HK-2 (cell line): ENCODE measurements around the gene SLC17A9.

Source experiments
- DNase-seq: peaks from one replicate; pipeline ENCODE4 v3.0.0-alpha.2; 2018; ENCODE audit not compliant: unreplicated experiment

Gene SLC17A9, protein sequence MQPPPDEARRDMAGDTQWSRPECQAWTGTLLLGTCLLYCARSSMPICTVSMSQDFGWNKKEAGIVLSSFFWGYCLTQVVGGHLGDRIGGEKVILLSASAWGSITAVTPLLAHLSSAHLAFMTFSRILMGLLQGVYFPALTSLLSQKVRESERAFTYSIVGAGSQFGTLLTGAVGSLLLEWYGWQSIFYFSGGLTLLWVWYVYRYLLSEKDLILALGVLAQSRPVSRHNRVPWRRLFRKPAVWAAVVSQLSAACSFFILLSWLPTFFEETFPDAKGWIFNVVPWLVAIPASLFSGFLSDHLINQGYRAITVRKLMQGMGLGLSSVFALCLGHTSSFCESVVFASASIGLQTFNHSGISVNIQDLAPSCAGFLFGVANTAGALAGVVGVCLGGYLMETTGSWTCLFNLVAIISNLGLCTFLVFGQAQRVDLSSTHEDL

DNA sequence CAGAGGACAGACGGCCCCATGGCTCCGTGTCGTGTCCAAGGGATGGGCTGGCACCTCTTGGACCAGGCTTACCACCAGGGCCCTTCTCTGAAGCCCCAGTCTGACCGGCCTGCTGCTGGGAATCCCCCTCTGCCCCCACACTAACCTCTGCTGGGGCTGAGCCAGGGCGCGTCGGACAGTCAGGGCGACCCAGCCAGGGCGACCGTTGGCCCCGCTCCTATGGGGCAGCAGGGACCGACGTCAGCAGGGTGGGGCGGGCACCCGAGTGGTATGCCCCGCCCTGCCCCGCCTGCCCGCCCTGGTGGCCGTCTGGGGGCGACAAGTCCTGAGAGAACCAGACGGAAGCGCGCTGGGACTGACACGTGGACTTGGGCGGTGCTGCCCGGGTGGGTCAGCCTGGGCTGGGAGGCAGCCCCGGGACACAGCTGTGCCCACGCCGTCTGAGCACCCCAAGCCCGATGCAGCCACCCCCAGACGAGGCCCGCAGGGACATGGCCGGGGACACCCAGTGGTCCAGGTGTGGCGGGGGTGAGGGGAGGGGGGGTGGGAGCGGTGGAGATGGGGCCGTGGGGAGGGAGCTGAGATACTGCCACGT is at the start of gene SLC17A9:
Gene SLC17A9, plus strand, starts transcription at position 337 of the 595 bp plus-strand sequence. Its CDS starts 122 bp downstream, at position 459.
- no peak for DNase-seq

DNA sequence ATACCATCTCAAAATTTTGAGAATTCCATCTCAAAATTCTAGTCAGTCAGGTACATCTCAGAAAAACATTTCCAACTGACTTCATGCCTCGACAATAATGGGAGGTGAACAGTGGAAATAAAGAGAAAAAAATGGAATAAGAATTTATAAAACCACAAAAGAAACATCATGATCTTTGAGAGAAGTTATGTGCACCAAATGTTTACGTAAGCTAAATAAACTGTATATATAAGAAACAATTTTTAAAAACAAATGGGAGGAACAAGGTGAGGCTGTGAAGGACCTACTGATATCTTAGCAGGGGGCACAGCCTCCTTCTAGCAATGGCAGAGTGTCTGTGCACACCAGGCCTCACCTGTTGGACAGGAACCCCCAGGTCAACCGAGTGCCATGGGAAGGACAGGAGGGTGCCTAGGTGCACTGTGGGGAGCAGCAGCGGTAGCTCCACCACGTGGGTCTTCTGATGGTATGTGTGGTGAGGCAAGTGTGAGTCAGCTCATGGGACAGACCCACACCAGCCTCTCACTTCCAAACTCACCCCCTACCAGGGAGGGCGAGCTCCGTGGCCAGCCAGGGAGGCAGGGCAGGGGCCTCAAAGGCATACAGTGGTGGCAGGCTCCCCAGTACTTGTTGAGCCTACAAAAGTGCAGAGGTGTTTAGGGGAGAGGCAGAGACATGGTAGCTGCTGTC is 49.4 kb upstream of the SLC17A9 start:
- DNase-seq = no peak

DNA sequence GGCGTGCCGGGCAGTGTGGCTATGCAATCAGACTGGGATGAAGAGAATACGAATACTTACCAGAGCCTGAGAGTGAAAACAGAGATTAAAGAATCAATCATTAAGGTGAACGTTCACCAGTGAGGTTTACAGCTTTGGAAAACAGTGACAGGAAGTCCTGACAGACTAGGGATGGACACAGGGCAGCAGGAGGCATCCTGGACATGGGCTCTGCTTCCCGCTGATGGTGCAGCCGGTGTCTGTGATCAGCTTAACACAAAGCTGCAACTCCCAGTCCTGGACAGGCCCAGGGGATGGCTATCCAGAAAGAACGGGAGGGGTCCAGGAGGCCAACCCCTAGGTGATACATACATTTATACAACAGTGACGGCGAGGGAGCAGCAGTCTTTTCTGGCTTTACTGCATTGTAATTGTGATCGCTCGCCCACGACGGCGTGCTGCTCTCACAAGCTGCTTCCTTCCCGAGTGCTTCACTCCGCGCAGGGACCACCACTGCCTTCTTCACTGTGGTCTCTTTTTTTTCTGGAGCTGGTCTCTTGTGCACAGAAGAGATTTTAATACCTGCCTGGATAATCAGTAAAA is 46.9 kb upstream of the SLC17A9 start:
- DNase-seq = no peak

DNA sequence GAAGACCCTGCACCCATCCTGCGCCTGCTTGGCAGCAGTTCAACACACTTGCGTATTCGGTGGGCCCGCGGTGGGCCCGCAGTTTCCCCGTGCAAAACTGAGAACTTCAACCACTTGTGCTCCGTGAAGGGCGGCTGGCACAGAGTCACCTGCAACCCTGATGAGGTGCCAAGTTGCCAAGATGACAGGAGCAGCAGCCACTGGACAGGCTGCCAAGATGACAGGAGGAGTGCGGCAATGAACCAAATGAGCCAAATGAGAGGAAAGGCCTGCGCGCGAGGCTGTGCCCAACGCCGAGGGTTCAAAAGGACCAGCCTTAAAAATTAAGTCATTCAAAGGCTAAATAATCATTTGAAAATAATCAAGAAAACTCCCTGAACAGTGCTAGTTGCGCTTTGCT is 46.3 kb upstream of the SLC17A9 start:
- no peak for DNase-seq

DNA sequence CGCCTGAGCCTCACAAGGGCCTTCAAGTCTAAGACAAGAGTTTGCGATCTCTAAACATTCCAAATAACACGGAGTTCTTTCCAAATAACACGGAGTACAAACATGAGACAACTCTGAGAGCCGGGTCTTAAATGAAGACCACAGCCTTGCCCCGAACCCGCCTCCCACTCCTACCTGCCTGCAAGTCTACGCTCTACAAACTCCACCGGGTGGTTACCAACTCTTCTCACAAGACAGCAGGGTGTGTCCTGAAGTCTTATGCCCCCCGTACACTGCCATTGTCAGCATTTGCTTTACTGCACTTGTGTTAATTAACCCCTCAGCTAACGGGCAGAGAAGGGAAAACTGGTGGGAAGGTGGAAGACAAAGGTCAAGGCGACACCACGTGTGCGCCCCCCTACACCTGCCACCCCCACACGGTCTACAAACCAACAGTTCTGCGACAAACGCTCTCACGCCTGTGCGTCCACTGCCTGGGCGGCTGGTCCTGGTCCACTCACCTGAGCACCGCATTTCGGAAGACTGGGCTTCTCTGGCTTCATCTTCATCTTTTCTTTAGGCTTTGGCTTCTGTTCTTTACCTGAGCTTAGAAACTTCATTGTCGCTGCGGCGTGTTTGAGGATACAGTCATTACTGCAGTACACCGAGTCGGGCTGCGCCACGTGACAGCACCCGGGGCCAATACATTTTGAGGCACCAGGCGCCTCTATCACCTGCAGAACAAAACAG is 45.7 kb upstream of the SLC17A9 start:
- no peak for DNase-seq

DNA sequence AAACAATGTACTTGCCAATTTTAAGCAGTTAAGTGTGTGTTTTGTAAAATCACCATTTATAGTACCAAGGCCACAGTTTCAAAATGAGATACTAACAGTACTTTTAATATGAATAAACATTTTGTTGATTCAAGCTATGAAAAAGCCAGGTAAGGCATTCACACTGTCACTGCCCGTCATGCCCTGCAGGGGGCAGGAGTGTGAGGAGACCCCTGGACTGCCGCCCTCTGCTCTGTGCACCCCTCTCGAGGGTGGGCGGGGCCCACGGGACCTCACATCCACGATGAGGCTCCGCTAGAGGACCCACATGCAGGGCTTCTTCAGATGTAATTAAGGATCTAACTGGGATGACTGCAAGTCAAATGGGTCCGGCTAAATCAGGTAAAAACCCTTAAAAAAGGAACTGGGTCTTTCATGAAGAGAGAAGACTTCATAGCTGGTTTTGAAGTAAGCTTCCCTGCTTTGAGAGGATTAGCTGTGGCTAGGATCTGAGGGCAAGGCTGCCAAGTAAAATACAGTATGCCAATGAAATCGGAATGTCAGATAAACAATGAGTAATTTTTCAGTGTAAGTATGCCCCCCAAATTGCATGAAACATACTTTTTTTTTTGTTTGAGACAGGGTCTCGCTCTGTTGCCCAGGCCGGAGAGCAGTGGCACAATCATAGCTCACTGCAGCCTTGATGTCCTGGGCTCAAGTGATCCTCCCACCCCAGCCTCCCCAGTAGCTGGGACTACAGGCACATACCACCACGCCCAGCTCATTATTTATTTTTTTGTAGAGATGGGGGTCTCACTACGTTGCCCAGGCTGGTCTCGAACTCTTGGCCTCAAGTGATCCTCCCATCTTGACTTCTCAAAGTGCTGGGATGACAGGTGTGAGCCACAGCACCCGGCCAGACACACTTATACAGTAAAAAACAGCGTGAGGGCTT is 44.9 kb upstream of the SLC17A9 start:
- DNase-seq = no peak

DNA sequence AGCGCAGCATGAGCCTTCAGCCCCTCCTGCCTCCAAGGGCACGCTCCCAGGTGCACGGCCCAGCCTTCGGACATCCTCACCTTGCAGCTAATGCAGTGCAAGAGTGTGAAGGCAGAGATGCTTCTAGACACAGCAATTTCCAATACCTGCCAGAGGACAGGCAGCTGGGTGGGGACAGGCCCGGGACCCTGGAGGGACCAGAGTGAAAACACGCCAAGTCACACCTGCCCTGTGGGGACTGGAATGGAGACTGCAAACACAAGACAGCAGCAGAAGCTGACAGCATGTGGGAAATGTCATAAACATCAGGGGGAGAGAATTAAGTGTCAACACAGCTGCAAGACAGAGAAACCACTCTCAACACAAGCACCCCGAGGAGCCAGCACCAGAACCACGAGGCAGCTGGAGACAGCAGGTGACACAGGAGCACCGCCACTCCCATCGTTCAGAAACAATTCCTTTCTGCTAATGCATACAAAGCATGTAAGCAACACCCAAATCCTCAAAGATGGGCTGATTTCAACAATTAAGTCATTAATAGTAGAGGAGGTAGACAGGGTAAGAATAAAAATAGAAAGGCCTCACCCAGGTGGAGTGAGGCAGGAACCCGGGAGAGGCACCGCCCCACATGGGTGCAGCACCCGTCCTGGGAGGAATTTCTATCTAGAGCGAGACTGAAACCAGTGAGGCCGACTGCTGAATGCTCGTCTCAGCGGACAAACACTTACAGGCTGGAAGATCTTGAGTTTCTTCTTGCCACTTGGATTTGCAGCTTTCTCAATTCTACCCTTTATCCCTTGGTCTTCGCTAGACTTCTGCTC is 43.3 kb upstream of the SLC17A9 start:
- DNase-seq = no peak

DNA sequence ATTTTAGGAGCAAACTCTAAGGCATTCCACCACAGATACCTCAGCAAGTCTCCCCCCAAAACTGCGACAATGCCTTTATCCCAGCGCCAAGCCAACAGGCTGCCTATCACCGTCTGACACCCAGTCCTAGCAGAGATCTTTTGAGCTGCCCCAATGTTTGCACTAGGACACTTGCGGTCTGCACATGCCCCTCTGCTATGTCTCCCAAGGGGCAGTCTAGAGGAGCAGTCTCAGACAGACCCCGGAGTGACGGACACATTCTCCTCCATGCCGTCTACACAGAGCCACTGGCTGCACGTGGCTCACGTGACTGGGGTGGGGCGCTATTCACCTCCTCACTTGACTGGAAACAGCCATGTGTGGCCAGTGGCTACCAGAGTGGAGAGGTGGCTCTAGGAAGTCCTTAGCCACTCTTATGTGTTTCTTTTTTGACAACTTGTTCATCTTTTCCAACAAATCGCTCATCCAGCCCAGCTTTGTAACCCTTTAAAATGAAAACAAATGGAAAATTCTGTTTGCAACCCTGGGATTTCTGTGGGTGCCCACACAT is 42.2 kb upstream of the SLC17A9 start:
- DNase-seq = no peak

DNA sequence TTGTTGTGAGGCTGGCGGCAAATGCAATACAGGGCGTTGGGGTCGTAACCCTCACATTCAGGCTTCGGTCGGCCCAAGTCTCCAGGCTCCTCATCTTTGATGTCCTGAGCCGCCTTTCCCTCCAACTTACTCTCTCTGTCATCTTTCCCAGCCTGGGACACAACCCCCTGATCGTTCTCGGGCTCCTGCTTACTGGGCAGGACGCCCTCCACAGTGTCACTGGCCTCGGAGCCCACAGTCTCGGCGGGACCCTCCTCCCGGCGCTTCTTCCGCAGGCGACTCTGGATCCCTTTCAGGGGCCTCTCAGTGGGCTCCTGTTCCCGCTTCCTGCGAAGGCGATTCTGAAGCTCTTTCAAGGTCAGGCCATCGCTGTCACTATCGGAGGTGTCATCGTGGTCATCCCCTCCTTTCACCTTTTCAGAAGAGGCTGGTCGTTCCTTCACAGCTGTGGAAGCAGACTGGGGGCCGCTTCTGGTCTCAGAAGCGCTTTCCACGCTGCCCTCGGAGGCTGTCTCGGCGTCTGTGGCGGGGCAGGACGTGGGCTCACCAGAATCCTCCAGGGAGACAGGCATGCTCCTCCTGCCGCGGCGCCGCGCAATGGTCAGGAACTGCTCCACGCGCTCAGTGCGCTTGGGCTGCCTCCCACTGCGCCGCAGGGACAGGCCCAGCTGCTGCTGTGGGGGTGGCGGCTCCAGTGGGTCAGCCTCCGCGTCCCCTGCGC is 41.6 kb upstream of the SLC17A9 start:
- DNase-seq = no peak

DNA sequence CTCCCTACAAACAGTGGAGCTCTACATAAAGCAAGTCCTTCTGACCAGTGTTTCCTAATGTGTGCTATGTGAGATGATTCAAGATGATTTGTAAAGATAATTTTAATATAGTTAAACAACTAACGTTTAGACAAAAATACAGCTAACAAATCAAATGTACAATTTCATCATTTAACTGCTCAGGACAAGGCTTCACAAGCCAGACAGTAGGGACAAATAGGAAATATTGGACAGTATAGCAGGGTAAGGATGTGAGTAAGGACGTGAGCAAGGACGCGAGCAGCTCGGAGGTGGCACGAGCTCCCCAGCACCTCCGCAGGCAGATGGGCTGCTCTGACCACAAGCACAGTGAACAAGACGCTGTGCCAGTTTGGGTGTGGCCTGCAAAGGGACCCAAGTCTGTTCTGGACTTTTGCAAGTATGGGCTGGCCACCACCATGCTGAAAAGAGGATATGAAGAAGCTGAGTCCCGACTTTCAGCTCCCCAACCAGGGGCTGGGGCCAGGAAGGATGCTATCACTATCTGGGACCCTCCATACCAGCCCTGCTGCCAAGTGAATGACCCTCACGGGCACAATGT is 40.7 kb upstream of the SLC17A9 start:
- DNase-seq = no peak

DNA sequence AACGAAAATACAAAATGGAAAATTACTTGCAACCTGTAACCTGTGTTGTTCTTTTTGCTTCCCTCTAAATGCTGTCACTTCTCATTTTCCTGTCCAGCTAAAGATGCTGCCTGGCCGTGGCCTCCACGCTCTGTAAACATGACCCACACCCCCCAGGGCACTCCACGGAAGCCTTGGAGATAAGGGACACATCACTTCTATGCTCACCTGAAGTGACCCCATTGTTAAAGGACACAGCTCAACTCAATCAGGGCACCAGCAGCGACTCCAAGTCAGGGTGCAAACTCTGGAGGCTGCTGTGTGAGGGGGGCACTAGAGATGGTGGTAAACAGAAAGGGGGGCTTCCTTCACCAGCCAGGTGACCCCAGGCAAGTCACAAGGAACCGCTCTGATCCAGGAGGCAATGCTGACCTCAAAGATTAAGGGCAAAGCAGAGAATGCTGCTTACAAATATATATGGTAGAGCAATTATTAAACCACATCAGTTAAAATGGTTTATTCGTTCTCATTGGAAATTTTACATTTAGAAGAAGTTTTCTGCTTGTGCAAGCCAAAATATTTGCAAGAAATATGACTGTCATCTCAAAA is 39.4 kb upstream of the SLC17A9 start:
- no peak for DNase-seq

DNA sequence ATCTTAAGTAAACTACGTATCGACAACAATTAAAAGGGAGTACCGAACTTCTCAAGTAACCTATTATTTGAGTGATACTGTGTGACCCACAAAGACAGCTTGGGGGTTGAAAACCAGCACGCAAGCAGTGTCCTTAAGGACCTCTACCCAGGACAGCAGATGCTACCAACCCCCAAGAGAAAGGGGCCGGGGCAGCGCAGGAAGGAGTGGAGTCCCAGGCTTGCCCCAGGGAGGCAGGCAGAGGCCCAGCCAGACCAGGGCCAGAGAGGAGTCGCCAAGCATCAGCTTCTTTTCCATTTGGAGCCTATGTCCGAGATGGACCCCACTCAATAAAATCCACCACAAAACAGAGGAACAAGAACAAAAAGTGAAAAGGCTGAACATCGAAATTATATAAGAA is 38.1 kb upstream of the SLC17A9 start:
- DNase-seq = no peak

DNA sequence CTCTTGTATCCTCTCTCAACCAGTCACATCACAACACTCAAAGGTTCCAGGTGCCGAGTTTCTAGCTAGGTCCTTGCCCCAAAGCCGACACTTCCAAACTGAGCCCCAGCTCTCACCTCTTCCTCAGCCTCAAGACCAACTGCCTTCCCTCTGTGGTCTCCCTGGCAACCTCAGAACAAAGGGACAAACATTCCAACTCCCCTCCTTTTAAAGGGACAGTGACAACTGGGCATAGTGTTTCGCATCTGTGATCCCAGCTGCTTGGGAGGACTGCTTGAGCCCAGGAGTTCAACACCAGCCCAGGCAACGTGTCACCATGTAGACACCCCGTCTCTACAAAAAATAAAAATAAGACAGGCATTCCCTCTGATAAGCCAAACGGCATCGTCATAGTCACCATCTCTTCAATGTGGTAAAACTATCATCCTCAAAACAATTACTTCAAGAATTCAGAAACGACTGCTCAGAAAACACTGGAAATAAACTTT is 37.5 kb upstream of the SLC17A9 start:
- DNase-seq = no peak

DNA sequence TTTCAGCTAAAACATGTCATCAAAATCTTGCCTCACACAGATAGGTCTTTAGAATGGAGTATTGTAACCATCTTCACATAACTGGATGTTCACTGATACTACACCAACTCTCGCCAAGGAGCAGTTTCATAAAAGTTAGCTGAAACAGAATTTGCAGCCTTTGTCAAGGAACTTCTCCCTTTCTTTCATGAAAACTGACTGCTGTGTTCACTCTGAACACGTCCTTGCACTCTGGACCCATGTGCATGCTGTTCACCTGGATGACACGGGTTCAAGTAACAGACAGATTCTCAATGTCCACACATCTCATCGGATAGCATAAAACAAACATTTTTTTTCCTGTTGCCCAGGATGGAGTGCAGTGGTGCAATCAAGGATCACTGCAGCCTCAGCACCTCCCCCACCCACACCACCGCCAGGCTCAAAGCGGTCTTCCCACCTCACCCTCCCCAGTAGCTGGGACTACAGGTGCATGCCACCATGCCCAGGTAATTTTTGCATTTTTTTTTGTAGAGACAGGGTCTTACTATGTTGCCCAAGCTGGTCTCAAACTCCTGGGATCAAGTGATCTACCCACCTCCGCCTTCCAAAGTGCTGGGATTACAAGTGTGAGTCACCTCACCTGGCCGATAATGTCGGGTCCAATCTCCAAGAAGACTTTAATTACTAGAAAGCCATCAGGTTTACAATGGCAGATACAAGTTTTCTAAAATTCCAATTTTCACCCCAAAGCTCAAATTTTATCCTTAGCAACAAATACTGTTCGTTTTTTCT is 35.6 kb upstream of the SLC17A9 start:
- DNase-seq = no peak

DNA sequence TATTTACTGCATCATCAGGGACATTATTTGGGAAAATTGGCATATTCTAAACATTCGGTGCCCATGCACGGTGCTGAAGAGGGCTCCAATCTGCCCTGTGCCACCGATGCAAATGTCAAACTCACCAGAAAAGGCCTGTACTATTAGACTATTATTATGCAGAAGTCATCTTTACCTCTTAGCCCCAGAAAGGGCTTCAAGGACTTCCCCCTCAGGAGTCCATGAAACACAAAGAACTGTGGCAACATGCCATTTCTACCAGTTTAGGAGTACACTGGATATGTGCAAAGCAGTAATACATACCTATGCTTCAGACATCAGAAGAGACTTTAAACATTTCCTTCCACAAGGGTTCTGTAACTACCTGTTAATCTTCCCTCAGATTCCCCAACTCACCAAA is 34.8 kb upstream of the SLC17A9 start:
- DNase-seq = no peak

DNA sequence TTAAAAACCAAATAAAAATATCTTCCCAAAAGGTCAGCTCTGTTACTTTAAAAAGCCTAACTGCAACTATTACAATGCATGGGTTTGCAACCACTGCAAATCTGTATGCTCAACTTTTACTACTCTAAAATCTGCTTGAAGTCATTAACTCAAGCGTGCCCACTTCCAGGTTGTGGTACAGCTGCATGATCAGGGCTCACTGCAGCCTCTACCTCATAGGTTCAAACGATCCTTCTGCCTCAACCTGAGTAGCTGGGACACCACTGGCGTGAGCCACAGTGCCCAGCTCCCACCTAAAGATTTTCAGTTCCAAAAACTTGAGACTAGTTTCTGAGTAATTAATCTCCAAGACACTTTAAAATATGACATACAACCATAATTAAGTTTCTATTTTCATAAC is 34.4 kb upstream of the SLC17A9 start:
- DNase-seq = no peak

DNA sequence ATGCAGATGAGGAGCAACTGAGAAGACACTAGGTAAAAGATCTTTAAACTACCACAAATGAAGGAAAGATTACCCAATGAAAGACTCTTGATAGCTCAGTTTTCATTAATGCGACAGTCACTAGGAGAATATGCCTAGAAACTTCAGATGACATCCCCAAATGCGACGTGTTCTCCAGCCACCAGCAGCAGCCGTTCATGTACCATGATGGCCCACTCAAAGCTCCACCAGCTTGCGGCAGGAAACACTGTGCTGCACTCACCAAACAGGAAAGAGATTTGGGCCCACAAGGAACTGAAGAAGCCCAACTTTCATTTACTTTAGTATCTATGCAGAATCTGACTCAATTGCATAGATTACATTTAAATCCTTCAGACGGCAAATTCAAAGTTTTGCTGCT is 33.7 kb upstream of the SLC17A9 start:
- DNase-seq = no peak
